GM19351 (cell line): Measurements from ENCODE around the gene SLC32A1.

Experiments used
- ATAC-seq: cut with Tn5 transposase; IDR thresholded peaks from one replicate; pipeline ENCODE4 v1.9.1; 2021; ENCODE audit warnings: mild to moderate bottlenecking, moderate library complexity; ENCODE audit not compliant: unreplicated experiment

Gene SLC32A1

GRCh38 chr20:38723848-38724625 lies at the start of gene SLC32A1:
Gene SLC32A1, plus strand, starts transcription at chr20:38724486. Its CDS starts 239 bp downstream, at chr20:38724725.
- no peak for ATAC-seq

DNA sequence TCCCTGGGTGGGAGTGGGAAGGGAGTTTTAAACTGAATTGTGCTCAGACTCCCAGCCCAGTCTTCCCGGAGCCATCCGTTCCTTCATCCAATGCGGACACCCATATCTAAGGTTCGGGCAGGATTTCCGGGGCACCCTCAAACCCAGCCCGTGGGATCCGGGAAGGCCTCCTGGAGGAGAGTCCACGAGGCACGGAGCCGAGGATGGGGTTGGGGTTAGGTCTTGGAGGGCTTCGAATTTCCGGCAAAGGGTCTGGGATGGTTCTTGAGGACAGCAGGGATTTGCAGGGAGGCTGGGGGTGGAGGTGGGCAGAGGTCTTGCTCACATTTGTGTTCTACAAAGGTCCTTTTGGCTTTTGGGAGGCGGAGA lies 49.5 kb upstream of the SLC32A1 start:
- no peak for ATAC-seq

- no peak for ATAC-seq
These were observed 47.7 kb upstream of the SLC32A1 start for GRCh38 chr20:38676576-38676975.

- ATAC-seq, result no peak
These were observed 43.6 kb upstream of the SLC32A1 start for GRCh38 chr20:38680500-38681306.

DNA sequence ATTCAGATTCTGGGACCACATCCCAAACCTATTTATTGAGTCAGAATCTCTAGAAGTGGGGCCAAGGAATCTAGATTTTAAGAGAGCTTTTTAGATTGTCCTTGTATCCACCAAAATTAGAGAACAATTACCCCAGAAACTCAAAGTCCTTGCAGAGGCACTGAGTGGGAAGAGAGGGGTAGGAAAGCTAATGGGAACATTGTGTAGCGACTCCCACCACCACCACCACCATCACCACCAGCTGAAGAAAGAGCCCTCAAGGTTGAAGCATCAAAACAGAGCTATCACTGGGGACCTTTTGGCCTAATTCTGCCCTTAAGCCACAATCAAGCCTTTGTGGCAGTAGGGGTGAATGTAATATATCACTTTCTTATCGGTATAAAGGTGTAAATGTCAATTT lies 39.0 kb upstream of the SLC32A1 start:
- ATAC-seq, result no peak

- ATAC-seq, result no peak
These were observed 38.3 kb upstream of the SLC32A1 start for GRCh38 chr20:38685853-38686473.

DNA sequence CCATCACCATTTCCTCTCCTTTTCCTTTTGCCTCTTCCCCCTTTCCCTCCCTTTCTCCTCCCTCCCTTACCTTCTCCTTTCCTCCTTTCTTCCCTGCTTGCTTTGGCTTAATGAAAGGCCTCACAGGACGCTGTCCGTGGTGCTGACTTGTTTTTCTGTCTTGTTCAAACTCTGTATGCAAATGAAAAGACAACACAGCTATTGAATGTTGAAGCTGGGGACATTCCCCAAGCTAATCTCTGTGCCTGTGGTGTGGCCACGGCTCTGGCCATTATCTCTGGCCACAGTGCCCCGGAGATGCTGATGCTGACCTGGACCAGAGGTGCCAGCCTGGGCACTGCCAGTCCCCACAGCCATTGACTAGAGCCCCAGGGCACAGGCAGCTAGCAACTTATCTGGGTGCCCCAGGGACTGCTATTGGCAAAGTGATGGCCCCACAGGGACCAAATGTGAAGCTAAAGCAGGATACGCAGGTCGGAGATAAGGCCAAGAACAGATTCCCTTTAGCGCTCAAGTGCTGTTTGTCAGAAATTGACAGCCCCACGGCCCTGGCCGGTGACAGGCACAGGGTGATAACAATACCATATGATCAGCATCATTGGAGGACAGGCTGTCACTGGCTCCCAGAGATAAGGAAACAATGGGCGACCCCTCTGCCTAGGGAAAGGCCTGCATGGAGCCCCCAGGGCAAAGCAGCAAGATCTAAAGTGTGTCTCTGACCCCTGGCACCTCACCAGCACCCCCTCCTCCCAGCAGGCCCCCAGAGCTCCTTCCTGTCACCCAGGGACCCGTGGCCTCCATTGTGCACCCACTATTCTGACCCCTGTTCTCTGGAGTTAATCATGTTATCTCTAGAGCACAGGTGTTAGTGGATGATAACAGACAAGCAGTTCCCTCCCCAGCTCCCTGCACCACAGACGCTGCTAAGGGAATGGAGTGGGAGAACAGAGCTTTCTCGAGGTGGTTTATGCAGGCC lies 31.6 kb upstream of the SLC32A1 start:
- no peak for ATAC-seq

DNA sequence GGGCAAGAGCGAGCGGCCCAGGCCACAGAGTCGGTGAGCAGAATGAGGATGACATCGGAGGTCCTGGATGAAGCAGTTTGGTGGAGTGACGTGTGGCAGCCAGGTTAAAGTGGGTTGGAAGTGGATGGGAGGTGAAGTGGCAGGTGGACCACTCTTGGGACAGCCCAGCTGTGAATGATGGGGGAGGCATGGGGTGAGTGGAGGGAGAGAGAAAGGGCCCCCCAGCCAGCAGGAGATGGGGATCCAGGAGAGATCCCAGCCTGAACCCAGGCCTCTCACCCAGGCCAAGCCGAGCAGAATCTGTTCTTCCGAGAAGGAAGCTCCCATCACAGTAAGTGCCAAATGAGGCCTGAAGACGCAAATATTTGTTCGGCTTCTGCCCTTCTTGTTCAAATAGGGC lies 27.0 kb upstream of the SLC32A1 start:
- ATAC-seq, result no peak

DNA sequence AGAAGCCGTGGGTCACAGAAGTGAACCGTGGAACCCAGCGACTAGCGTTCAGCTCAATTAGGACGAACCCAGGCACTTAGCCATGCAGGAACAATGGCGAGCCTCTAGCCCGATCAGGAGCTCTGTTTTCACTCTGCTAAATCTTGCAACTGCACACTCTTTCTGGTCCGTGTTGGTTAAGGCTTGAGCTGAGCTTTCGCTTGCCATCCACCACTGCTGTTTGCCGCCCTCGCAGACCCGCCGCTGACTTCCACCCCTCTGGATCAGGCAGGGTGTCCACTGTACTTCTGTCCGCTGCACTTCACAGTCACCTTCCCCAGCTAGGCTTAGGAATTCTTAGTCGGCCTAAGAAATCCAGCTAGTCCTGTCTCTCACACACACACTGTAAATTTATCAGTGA lies 25.7 kb upstream of the SLC32A1 start:
- no peak for ATAC-seq

- no peak for ATAC-seq
These were observed 24.1 kb upstream of the SLC32A1 start for GRCh38 chr20:38700141-38700540.

- no peak for ATAC-seq
These were observed 23.4 kb upstream of the SLC32A1 start for GRCh38 chr20:38700926-38701325.

- ATAC-seq, result no peak
These were observed 20.8 kb upstream of the SLC32A1 start for GRCh38 chr20:38703526-38703925.

DNA sequence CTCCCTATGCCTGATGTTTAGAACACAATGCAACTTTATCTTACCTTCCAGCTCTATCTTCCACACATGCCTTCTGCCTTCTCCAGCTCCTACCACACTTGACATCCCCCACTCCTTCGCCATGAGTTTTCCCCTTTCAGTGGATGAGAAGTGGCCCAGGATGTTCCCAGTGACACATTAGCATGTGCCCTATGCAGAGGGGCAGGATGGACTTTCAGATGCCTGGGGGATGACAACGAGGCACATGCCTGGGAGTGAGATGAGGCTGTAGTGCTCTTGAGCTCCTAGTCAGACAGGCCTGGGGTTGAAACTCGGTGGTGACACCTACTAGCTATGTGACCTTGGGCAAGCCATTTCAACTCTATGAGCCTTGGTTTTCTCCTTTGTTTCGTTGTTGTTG lies 20.1 kb upstream of the SLC32A1 start:
- no peak for ATAC-seq

GRCh38 chr20:38706509-38706908 lies 17.8 kb upstream of the SLC32A1 start:
- ATAC-seq, result no peak

DNA sequence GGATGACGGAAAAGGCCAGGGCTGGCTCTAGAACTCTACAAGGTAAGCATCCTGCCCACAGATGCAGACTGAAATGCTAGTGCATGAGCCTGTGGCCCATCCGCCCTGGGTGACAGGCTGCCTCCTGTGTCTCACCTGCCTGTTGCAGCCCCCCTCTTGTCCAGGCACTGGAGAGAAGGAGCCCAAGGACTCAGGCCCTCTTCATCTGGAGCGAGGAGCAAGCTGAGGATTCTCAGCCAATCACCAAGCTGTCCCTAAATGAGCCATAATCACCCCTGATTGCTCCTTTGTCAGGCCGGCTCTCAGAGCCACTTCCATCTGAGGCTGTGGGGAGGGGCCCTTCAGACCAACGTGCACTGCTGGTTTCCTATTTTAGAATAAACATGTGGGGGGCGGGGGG lies 10.0 kb upstream of the SLC32A1 start:
- no peak for ATAC-seq

DNA sequence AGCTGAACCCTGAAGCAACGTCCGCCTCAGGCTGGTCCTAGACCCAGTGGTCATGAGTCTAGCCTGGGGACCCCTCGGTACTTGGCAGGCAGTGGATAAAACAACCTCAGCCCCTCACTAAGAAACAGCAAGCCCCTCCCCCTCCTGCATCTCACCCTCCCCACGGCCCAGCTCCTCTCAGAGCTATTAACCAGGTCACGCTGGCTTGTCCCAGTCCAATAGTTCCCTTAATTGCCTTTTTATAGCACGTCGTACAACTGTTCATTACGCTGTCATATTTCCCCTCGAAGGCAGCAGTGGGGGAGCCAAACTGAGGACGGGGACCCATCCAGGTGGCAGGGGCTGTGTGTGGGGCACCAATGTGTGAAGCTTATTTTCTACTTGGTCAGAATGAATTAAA lies 8.6 kb upstream of the SLC32A1 start:
- no peak for ATAC-seq

GRCh38 chr20:38722683-38723016 lies 1.6 kb upstream of the SLC32A1 start:
- ATAC-seq, result no peak

DNA sequence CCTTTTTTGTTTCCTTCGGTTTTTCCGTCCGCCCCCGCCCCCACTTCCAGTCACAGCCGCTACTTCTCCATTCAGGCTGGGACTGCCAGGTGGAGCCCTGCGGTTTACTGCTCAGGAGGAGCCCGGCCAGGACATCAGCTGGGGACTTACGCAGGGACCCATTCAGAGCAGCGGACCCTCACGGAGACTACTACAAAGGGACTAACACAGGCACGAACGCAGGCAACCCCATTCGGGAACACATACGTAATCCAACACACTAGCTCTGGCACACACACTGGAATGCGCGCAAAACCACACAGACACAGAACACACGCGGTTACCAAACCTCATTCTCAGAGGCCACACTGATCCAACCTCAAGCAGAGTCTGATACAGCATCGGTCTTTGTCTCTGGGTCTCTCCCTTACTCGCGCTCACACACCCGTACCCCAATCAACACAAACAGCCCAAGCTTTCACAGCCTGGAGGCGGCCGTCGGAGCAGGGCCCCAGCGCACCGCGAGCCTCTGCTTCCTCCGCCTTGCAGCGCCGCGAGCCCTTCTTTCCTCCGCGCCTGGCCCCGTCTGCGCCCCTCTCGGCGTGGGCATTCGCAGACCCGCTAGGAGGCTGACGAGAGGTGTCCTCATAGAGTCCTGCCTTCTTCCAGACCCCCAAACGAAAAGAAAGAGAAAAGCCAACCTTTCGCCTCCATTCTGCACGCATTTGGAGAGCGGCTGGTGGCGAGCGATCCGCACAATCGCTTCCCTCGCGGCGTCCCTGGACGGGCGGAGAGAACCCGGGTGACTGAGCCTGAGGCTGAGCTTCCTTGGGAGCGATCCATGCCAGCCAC lies 1.1 kb upstream of the SLC32A1 start:
- ATAC-seq, result no peak

GRCh38 chr20:38724626-38725147 lies 401 bp downstream of the SLC32A1 start:
- ATAC-seq, result no peak
